ENCODE results near the gene UBA3. TPM values are rescaled to one million over a fixed set of nuclear protein-coding genes. Genes with fewer than 3 reads are reported as not detected.

Gene UBA3
- total RNA-seq, 4 donors from 2014 or later: 39.1 to 78.8 (median 42.6) TPM

- ATAC-seq (ENCODE audit: low FRiP score) (no peak), DNase-seq (ENCODE audit: low spot score) (no peak)
- TF ChIP-seq CTCF (IDR thresholded peaks at IDR 0.05): no peak
Measured at GRCh38 chr3:69032737-69033136, 47.4 kb downstream of the UBA3 start.

GRCh38 chr3:69032142-69032541 lies 48.0 kb downstream of the UBA3 start:
- TF ChIP-seq CTCF (IDR thresholded peaks at IDR 0.05): no peak
- DNase-seq (ENCODE audit: low spot score) (no peak), ATAC-seq (ENCODE audit: low FRiP score) (no peak)

GRCh38 chr3:69031635-69032034 lies 48.5 kb downstream of the UBA3 start:
- no peak for ATAC-seq (ENCODE audit: low FRiP score)
- no peak for TF ChIP-seq CTCF (IDR thresholded peaks at IDR 0.05)
- DNase-seq (ENCODE audit: low spot score): no peak

- no peak for TF ChIP-seq CTCF (IDR thresholded peaks at IDR 0.05)
- no peak for ATAC-seq (ENCODE audit: low FRiP score)
- DNase-seq (ENCODE audit: low spot score): no peak
Measured at GRCh38 chr3:69020857-69021256, 59.3 kb downstream of the UBA3 start.

- DNase-seq (ENCODE audit: low spot score): no peak
- TF ChIP-seq CTCF (IDR thresholded peaks at IDR 0.05): no peak
- no peak for ATAC-seq (ENCODE audit: low FRiP score)
Measured at GRCh38 chr3:69020424-69020823, 59.7 kb downstream of the UBA3 start.

- ATAC-seq (ENCODE audit: low FRiP score): no peak
- DNase-seq (ENCODE audit: low spot score): no peak
- no peak for TF ChIP-seq CTCF (IDR thresholded peaks at IDR 0.05)
Measured at GRCh38 chr3:69016901-69017300, 63.3 kb downstream of the UBA3 start.

GRCh38 chr3:69016102-69016501 lies 64.1 kb downstream of the UBA3 start:
- ATAC-seq (ENCODE audit: low FRiP score): no peak
- no peak for TF ChIP-seq CTCF (IDR thresholded peaks at IDR 0.05)
- no peak for DNase-seq (ENCODE audit: low spot score)

Data from omental fat pad (tissue), 4 donors.